Neuronal stem cell (in vitro differentiated cells): ENCODE measurements around the gene CRADD.
"Not testable (repeated sequence)": the region's sequence is repeated elsewhere in the genome, so short reads cannot be mapped to it uniquely, and the experiment has no call there.

Experiments
- DNase-seq: peaks from one replicate; pipeline ENCODE4 v3.0.0-alpha.2; 2013; ENCODE audit warnings: low spot score
- H2AFZ ChIP-seq: one replicate; pipeline ENCODE4 v1.6.1; 2013; ENCODE audit warnings: mild to moderate bottlenecking, low read length, inconsistent platforms
- H2AK5ac ChIP-seq: 2 replicates; pipeline ENCODE4 v1.6.1; 2013; ENCODE audit warnings: low read depth, mild to moderate bottlenecking, inconsistent platforms, low read length, moderate library complexity, mixed read lengths
- H2BK120ac ChIP-seq: 2 replicates; pipeline ENCODE4 v1.6.1; 2013; ENCODE audit warnings: low read depth, mild to moderate bottlenecking, inconsistent platforms, low read length, moderate library complexity, mixed read lengths
- H2BK12ac ChIP-seq: one replicate; pipeline ENCODE4 v1.6.1; 2013; ENCODE audit warnings: low read length, inconsistent platforms
- H2BK15ac ChIP-seq: 2 replicates; pipeline ENCODE4 v1.6.1; 2013; ENCODE audit warnings: mild to moderate bottlenecking, low read length, inconsistent platforms, mixed read lengths
- H2BK5ac ChIP-seq: one replicate; pipeline ENCODE4 v1.6.1; 2013; ENCODE audit warnings: inconsistent platforms, mild to moderate bottlenecking, low read length, moderate library complexity
- H3K14ac ChIP-seq: one replicate; pipeline ENCODE4 v1.6.1; 2013; ENCODE audit warnings: low read length, inconsistent platforms
- H3K18ac ChIP-seq: 2 replicates; pipeline ENCODE4 v1.6.1; 2013; ENCODE audit warnings: low read length, inconsistent platforms
- H3K23ac ChIP-seq: 2 replicates; pipeline ENCODE4 v1.6.1; 2013; ENCODE audit warnings: low read depth, mild to moderate bottlenecking, mixed read lengths, low read length, inconsistent platforms; ENCODE audit not compliant: poor library complexity
- H3K27ac ChIP-seq: replicated peaks from 3 replicates; pipeline ENCODE4 v1.5.1; 2013; ENCODE audit warnings: low read length, inconsistent platforms
- H3K27me3 ChIP-seq, 3 experiments: 2 replicates each; pipeline ENCODE4 v1.6.1; 2013; ENCODE audit warnings: low read length in 3 of 3, mild to moderate bottlenecking in 2 of 3, inconsistent platforms in 1 of 3, low read depth in 1 of 3, mixed read lengths in 1 of 3, moderate library complexity in 1 of 3; ENCODE audit not compliant: control insufficient read depth in 3 of 3, insufficient read depth in 3 of 3
- H3K36me3 ChIP-seq, 2 donors: replicated peaks in 1 of 2; 2 replicates each; pipeline ENCODE4 v1.6.1; 2013; ENCODE audit warnings: low read length in 2 of 2; ENCODE audit not compliant: control insufficient read depth in 2 of 2, insufficient read depth in 2 of 2
- H3K4ac ChIP-seq: 2 replicates; pipeline ENCODE4 v1.6.1; 2013; ENCODE audit warnings: inconsistent platforms, mild to moderate bottlenecking, low read length, moderate library complexity
- H3K4me1 ChIP-seq, 2 donors: 1 replicate in 1 of 2; 2 replicates in 1 of 2; pipeline ENCODE4 v1.6.1; 2013; ENCODE audit warnings: low read length in 2 of 2, low read depth in 1 of 2; ENCODE audit not compliant: control insufficient read depth in 2 of 2, insufficient read depth in 1 of 2
- H3K4me2 ChIP-seq: one replicate; pipeline ENCODE4 v1.6.1; 2013; ENCODE audit warnings: mild to moderate bottlenecking, low read length, inconsistent platforms; ENCODE audit not compliant: insufficient read depth, poor library complexity, severe bottlenecking
- H3K4me3 ChIP-seq, 2 donors: 2 replicates each; pipeline ENCODE4 v1.5.1; 2013; ENCODE audit warnings: low read length in 2 of 2, mild to moderate bottlenecking in 2 of 2, inconsistent platforms in 1 of 2, moderate library complexity in 1 of 2
- H3K79me1 ChIP-seq: one replicate; pipeline ENCODE4 v1.6.1; 2013; ENCODE audit warnings: low read depth, mild to moderate bottlenecking, inconsistent platforms, low read length, moderate library complexity
- H3K9ac ChIP-seq: one replicate; pipeline ENCODE4 v1.6.1; 2013; ENCODE audit warnings: mild to moderate bottlenecking, low read depth, low read length, inconsistent platforms; ENCODE audit not compliant: poor library complexity
- H3K9me3 ChIP-seq, 2 donors: replicated peaks in 1 of 2; 2 replicates each; pipeline versions ENCODE3 to v1.6.1; 2013; ENCODE audit warnings: low read length in 2 of 2, mild to moderate bottlenecking in 2 of 2, inconsistent platforms in 1 of 2, low read depth in 1 of 2, mixed read lengths in 1 of 2, moderate library complexity in 1 of 2; ENCODE audit not compliant: control insufficient read depth in 2 of 2, insufficient read depth in 1 of 2
- H4K8ac ChIP-seq: one replicate; pipeline ENCODE4 v1.6.1; 2013; ENCODE audit warnings: low read depth, mild to moderate bottlenecking, inconsistent platforms, low read length, moderate library complexity
- H4K91ac ChIP-seq: one replicate; pipeline ENCODE4 v1.6.1; 2013; ENCODE audit warnings: low read length, low read depth, mild to moderate bottlenecking, inconsistent platforms; ENCODE audit not compliant: poor library complexity
- WGBS, 2 donors: extraction: QIAGEN DNeasy Blood & Tissue Kit; methylation state at CpG; one replicate each; pipeline ENCODE4 v1.1.7; 2013; ENCODE audit warnings: missing lambda C conversion rate in 2 of 2, mixed read lengths in 1 of 2; ENCODE audit not compliant: insufficient read length in 2 of 2, insufficient replicate concordance in 1 of 2; ENCODE audit errors: extremely low coverage in 2 of 2; 5-methylcytosine and 5-hydroxymethylcytosine counted together

Gene CRADD

DNA sequence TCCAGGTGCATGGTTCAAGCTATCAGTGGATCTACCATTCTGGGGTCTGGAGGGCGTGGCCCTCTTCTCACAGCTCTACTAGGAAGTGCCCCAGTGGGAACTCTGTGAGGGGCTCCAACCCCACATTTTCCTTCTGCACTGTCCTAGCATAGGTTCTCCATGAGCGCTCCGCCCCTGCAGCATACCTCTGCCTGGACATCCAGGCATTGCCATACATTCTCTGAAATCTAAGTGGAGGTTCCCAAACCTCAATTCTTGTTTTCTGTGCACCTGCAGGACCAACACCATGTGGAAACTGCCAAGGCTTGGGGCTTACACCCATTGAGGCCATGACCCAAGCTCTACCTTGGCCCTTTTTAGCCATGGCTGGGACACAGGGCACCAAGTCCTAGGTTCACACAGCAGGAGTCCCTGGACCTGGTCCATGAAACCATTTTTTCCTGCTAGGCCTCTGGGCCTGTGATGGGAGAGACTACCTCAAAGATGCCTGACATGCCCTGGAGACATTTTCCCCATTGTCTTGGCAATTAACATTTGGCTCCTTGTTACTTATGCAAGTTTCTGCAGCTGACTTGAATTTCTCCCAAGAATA lies 76.8 kb downstream of the CRADD start:
- no peak overlapping the region for H2BK5ac ChIP-seq
- H3K9ac ChIP-seq: no peak overlapping the region
- H3K27me3 ChIP-seq: no peaks in the 10 kb centered on the region
- no peak overlapping the region for H2AK5ac ChIP-seq
- no CpG with 5 or more reads among the region's 3 CpGs for WGBS, 2 donors
- H2BK12ac ChIP-seq: no peak overlapping the region
- H3K79me1 ChIP-seq: no peaks in the 10 kb centered on the region
- peaks cover 0 to 3% of the 10 kb centered on the region in 2 donors for H3K4me1 ChIP-seq
- H3K36me3 ChIP-seq: no peaks in the 10 kb centered on the region
- H3K18ac ChIP-seq: no peak overlapping the region
- no peak overlapping the region for H2BK15ac ChIP-seq
- no peak overlapping the region for H2AFZ ChIP-seq
- H3K27ac ChIP-seq: no peak overlapping the region
- no peak overlapping the region for H3K23ac ChIP-seq
- no peak overlapping the region for H4K91ac ChIP-seq
- no peak for DNase-seq
- no peak overlapping the region for H3K4ac ChIP-seq
- peaks cover 2 to 21% of the 10 kb centered on the region in 2 donors for H3K9me3 ChIP-seq
- no peak overlapping the region for H3K4me3 ChIP-seq
- H2BK120ac ChIP-seq: no peak overlapping the region
- H3K14ac ChIP-seq: no peak overlapping the region
- H3K4me2 ChIP-seq: no peak overlapping the region
- no peak overlapping the region for H4K8ac ChIP-seq

DNA sequence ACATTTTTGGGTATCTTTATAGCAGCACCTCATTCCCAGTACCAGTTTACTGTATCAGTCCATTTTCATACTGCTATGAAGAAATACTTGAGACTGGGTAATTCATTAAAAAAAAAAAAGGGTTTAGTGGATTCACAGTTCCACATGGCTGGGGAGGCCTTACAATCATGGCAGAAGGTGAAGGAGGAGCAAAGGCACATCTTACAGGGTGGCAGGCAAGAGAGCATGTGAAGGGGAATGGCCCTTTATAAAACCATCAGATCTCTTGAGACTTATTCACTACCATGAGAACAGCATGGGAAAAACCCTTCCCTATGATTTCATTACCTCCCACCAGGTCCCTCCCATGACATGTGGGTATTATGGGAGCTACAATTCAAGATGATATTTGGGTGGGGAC lies 77.7 kb downstream of the CRADD start:
- not testable (repeated sequence) for H3K18ac ChIP-seq

DNA sequence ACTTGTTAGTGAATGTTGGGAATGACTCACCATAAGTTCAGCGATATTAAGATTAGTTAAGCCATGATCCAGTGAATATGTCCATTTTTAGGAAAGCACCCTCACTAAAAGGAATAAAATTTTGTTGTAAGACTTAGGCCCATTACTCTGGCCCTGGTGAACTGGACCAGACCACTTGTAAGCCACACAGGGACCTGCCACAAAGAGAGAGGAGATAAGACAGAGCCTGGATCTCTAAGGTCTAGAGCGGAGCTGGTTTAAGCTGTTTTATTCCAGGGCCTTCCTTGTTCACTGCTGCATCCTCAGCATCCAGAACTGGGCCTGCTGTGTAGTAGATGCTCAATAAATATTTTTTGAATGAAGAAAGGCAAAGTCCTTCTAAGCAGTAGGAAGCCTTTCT lies 79.1 kb downstream of the CRADD start:
- Histone ChIP-seq H3K79me1 (no peaks in the 10 kb centered on the region), H2BK5ac (no peak overlapping the region), H3K27me3 (no peaks in the 10 kb centered on the region), H3K14ac (no peak overlapping the region), H3K9ac (no peak overlapping the region), H2AK5ac (no peak overlapping the region), H3K36me3 (no peaks in the 10 kb centered on the region), H3K4me2 (no peak overlapping the region), H3K4me3 (no peak overlapping the region), H2BK15ac (no peak overlapping the region), H3K18ac (no peak overlapping the region), H3K4ac (no peak overlapping the region), H3K9me3 (peaks cover 2 to 21% of the 10 kb centered on the region in 2 donors), H2BK12ac (no peak overlapping the region), H3K23ac (no peak overlapping the region), H4K8ac (no peak overlapping the region), H3K27ac (no peak overlapping the region), H2AFZ (no peak overlapping the region), H4K91ac (no peak overlapping the region), H2BK120ac (no peak overlapping the region), H3K4me1 (peaks cover 2 to 10% of the 10 kb centered on the region in 2 donors)
- no CpG with 5 or more reads among the region's 2 CpGs for WGBS, 2 donors
- DNase-seq: no peak

More for the DNA sequence above, 77.7 kb downstream of the CRADD start:
- H3K23ac ChIP-seq, H2BK12ac ChIP-seq, H3K4me2 ChIP-seq, H2BK5ac ChIP-seq, H2AK5ac ChIP-seq, H2BK120ac ChIP-seq, DNase-seq, H2BK15ac ChIP-seq, H3K36me3 ChIP-seq, H4K91ac ChIP-seq, H3K4ac ChIP-seq, H3K27ac ChIP-seq, H4K8ac ChIP-seq, H3K79me1 ChIP-seq, H3K9ac ChIP-seq, H2AFZ ChIP-seq, H3K4me3 ChIP-seq, H3K27me3 ChIP-seq, H3K14ac ChIP-seq: not testable (repeated sequence)
- H3K9me3 ChIP-seq: peaks cover 2 to 21% of the 10 kb centered on the region in 2 donors
- peaks cover 2 to 11% of the 10 kb centered on the region in 2 donors for H3K4me1 ChIP-seq

DNA sequence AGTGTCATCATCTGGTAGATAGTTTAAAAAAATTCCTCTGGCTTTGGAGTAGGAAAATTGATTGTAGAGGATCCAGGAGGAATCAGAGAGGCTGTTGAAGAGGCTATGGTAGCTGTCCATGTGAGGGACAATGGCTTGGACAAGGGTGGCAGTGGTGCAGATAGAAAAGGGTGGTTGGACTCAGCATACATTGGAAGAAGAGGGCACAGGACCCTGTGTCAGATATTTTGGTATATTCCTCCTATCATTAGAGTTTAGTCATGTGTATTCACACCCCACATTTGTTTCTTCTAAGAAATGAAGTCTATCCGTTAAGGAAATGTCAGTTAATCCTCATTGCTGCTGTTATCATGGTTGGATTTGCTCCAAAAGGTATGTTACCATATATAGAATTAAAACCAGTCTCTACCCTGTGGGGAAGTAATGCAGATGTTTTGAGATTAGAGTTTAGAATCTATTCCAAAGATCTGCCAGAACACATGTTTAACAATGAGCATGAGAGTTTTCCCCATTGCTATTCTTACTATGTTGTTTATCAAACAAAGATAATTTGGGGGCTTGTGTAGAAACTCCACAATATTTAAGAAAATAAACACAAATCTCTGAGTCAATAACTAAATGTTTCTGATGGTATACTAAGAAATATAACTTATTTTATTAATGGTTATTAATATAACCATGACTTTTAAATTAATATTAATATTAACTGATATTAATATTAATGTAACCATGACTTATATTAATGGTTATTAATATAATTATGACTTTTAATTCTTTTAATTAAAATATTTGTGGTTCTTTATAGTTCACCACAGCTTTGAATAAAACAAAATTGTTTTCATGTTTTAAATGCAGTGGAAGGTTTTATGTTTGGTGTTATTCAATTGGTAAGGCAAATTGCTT lies 80.9 kb downstream of the CRADD start:
- H3K79me1 ChIP-seq: no peaks in the 10 kb centered on the region
- DNase-seq: no peak

More for the DNA sequence above, 80.9 kb downstream of the CRADD start:
- Histone ChIP-seq H3K18ac (no peak overlapping the region), H2BK12ac (no peak overlapping the region), H2BK15ac (no peak overlapping the region), H3K27me3 (no peaks in the 10 kb centered on the region), H3K27ac (no peak overlapping the region), H3K4me3 (no peak overlapping the region), H3K4me1 (peaks cover 2 to 18% of the 10 kb centered on the region in 2 donors), H3K4ac (no peak overlapping the region), H2BK5ac (no peak overlapping the region), H2AFZ (no peak overlapping the region), H3K9me3 (peaks cover 2 to 21% of the 10 kb centered on the region in 2 donors), H4K8ac (no peak overlapping the region), H2BK120ac (no peak overlapping the region), H3K9ac (no peak overlapping the region), H3K36me3 (no peaks in the 10 kb centered on the region), H3K4me2 (no peak overlapping the region), H3K14ac (no peak overlapping the region), H3K23ac (no peak overlapping the region), H4K91ac (no peak overlapping the region), H2AK5ac (no peak overlapping the region)
- no CpG with 5 or more reads among the region's 1 CpG for WGBS, 2 donors
